IMR-90 (cell line): Measurements from ENCODE around the gene AQP7. TPM values are rescaled to one million over a fixed set of nuclear protein-coding genes. Genes with fewer than 3 reads are reported as not detected.

Experiments
- ATAC-seq: fragments of 200-7000 bp; cut with Tn5 transposase; 2 replicates; pipeline ENCODE4 v1.9.1; 2020; ENCODE audit warnings: low read depth, mild to moderate bottlenecking, moderate library complexity
- BruUV-seq: library from RNA; stranded (reverse); fragments of 400-500 nt; replicated peaks from 2 replicates; lab custom pipeline; 2021; lab: Mats Ljungman, UMichigan
- CTCF ChIA-PET: fragments of 300-600 bp; formaldehyde crosslinking; extraction: SDS; loops from one replicate; lab custom pipeline; 2021; ENCODE audit warnings: antibody characterized with exemption; lab: Yijun Ruan, JAX
- POLR2A ChIA-PET: fragments of 300-600 bp; sonication (Branson Sonifier 250); formaldehyde crosslinking; loops from one replicate; lab custom pipeline; 2022; ENCODE audit warnings: antibody characterized with exemption; ENCODE audit not compliant: unreplicated experiment; lab: Charles Lee
- DNase-seq: peaks from one replicate; pipeline ENCODE4 v3.0.0; 2013
- H2AFZ ChIP-seq: replicated peaks from 2 replicates; pipeline ENCODE3; 2013; ENCODE audit warnings: low read length, mild to moderate bottlenecking; ENCODE audit not compliant: poor library complexity
- H2AK5ac ChIP-seq: 2 replicates; pipeline ENCODE4 v1.6.1; 2013; ENCODE audit warnings: low read depth, low read length, inconsistent platforms
- H2AK9ac ChIP-seq: replicated peaks from 2 replicates; pipeline ENCODE3; 2013; ENCODE audit warnings: mild to moderate bottlenecking, low read depth, low read length, moderate library complexity; ENCODE audit not compliant: poor library complexity
- H2BK120ac ChIP-seq: 2 replicates; pipeline ENCODE4 v1.6.1; 2013; ENCODE audit warnings: low read depth, low read length, inconsistent platforms
- H2BK15ac ChIP-seq: 3 replicates; pipeline ENCODE4 v1.6.1; 2013; ENCODE audit warnings: low read depth, low read length, inconsistent platforms
- H2BK20ac ChIP-seq: 2 replicates; pipeline ENCODE4 v1.6.1; 2013; ENCODE audit warnings: low read depth, mild to moderate bottlenecking, inconsistent platforms, low read length, moderate library complexity
- H2BK5ac ChIP-seq: 2 replicates; pipeline ENCODE4 v1.6.1; 2013; ENCODE audit warnings: mild to moderate bottlenecking, low read depth, low read length, inconsistent platforms; ENCODE audit not compliant: poor library complexity, severe bottlenecking
- H3K14ac ChIP-seq: replicated peaks from 2 replicates; pipeline ENCODE4 v1.6.1; 2013; ENCODE audit warnings: low read depth, low read length, inconsistent platforms
- H3K18ac ChIP-seq: 2 replicates; pipeline ENCODE4 v1.6.1; 2013; ENCODE audit warnings: low read depth, low read length, control low read depth
- H3K23ac ChIP-seq: 2 replicates; pipeline ENCODE4 v1.6.1; 2013; ENCODE audit warnings: low read depth, low read length, inconsistent platforms
- H3K27ac ChIP-seq: 2 replicates; pipeline ENCODE4 v1.5.1; 2013; ENCODE audit warnings: mild to moderate bottlenecking, control low read depth, low read length; ENCODE audit not compliant: insufficient read depth
- H3K27me3 ChIP-seq: 2 replicates; pipeline ENCODE4 v1.6.1; 2013; ENCODE audit warnings: low read length; ENCODE audit not compliant: control insufficient read depth, insufficient read depth
- H3K36me3 ChIP-seq: 2 replicates; pipeline ENCODE4 v1.6.1; 2013; ENCODE audit warnings: low read length, mixed read lengths; ENCODE audit not compliant: control insufficient read depth, insufficient read depth
- H3K4ac ChIP-seq: 2 replicates; pipeline ENCODE4 v1.6.1; 2013; ENCODE audit warnings: low read depth, low read length, inconsistent platforms
- H3K4me1 ChIP-seq: 2 replicates; pipeline ENCODE4 v1.6.1; 2013; ENCODE audit warnings: low read length, mixed read lengths; ENCODE audit not compliant: control insufficient read depth, insufficient read depth
- H3K4me2 ChIP-seq: 2 replicates; pipeline ENCODE4 v1.6.1; 2013; ENCODE audit warnings: low read depth, mild to moderate bottlenecking, control low read depth, low read length, moderate library complexity
- H3K4me3 ChIP-seq: 2 replicates; pipeline ENCODE4 v1.5.1; 2013; ENCODE audit warnings: low read depth, mild to moderate bottlenecking, control low read depth, low read length, moderate library complexity; ENCODE audit not compliant: insufficient read depth
- H3K56ac ChIP-seq: 2 replicates; pipeline ENCODE4 v1.6.1; 2013; ENCODE audit warnings: low read length, inconsistent platforms; ENCODE audit not compliant: insufficient read depth; ENCODE audit errors: extremely low read depth
- H3K79me1 ChIP-seq, 2 experiments: 2 replicates each; pipeline ENCODE4 v1.6.1; 2013; ENCODE audit warnings: low read length in 2 of 2, inconsistent platforms in 1 of 2, low read depth in 1 of 2
- H3K9ac ChIP-seq: 2 replicates; pipeline ENCODE4 v1.6.1; 2013; ENCODE audit warnings: low read depth, low read length, control low read depth
- H3K9me1 ChIP-seq: 2 replicates; pipeline ENCODE4 v1.6.1; 2013; ENCODE audit warnings: low read length, inconsistent platforms; ENCODE audit not compliant: insufficient read depth
- H3K9me3 ChIP-seq: 2 replicates; pipeline ENCODE4 v1.6.1; 2013; ENCODE audit warnings: low read length; ENCODE audit not compliant: control insufficient read depth, insufficient read depth
- H4K20me1 ChIP-seq: 2 replicates; pipeline ENCODE4 v1.6.1; 2013; ENCODE audit warnings: low read length, inconsistent platforms; ENCODE audit not compliant: insufficient read depth
- H4K5ac ChIP-seq: 2 replicates; pipeline ENCODE4 v1.6.1; 2013; ENCODE audit warnings: mild to moderate bottlenecking, low read depth, low read length, control low read depth
- H4K8ac ChIP-seq, 2 experiments: 2 replicates each; pipeline ENCODE4 v1.6.1; 2013; ENCODE audit warnings: low read depth in 2 of 2, low read length in 2 of 2, control low read depth in 1 of 2, inconsistent platforms in 1 of 2
- H4K91ac ChIP-seq: 2 replicates; pipeline ENCODE4 v1.6.1; 2013; ENCODE audit warnings: low read depth, low read length, inconsistent platforms; ENCODE audit not compliant: insufficient read depth
- BHLHE40 ChIP-seq: fragments of 150-350 bp; IDR thresholded peaks from 2 replicates; pipeline ENCODE4 v1.6.1; 2016; ENCODE audit warnings: mild to moderate bottlenecking, low read depth, low read length
- MAFK ChIP-seq: IDR thresholded peaks from 2 replicates; pipeline ENCODE4 v1.6.1; 2012; ENCODE audit warnings: low read depth, low read length, improper control_type of control experiment
- MAZ ChIP-seq: IDR thresholded peaks from 2 replicates; pipeline ENCODE4 v1.6.1; 2012; ENCODE audit warnings: low read depth, mild to moderate bottlenecking, low read length, improper control_type of control experiment, moderate library complexity, borderline replicate concordance
- NFE2L2 ChIP-seq: fragments of 150-350 bp; IDR thresholded peaks from 2 replicates; pipeline ENCODE4 v1.6.1; 2016; ENCODE audit warnings: low read depth, mild to moderate bottlenecking, low read length
- WGBS, 2 experiments: methylation state at CpG; one replicate each; pipeline versions ENCODE4 v1.1.5 to v1.1.7; 2013; ENCODE audit warnings: missing lambda C conversion rate in 2 of 2; ENCODE audit not compliant: insufficient read length in 1 of 2; ENCODE audit errors: extremely low coverage in 2 of 2; 5-methylcytosine and 5-hydroxymethylcytosine counted together
- dilution Hi-C: fragments of 300-500 bp; cut with HindIII; formaldehyde crosslinking; loops from one replicate; pipeline ENCODE4 v1.14.3; 2018; ENCODE audit warnings: low sequenced_read_pairs; ENCODE audit not compliant: unreplicated experiment
- in situ Hi-C: fragments of 300-500 bp; cut with MboI; formaldehyde crosslinking; loops from 3 replicates; pipeline ENCODE4 v1.14.3; 2019; ENCODE audit warnings: low sequenced_read_pairs, inconsistent platforms, mixed read lengths
- intact Hi-C: fragments of 100-400 bp; cut with micrococcal nuclease; formaldehyde crosslinking; loops from 2 replicates; pipeline ENCODE4 v1.10.0; 2022
- polyA plus RNA-seq, 3 experiments: library from polyadenylated mRNA; depleted of rRNA; stranded (reverse); fragments of >200 nt; gene quantifications; 2 replicates each; pipeline ENCODE4 v1.2.3, GENCODE V29; 2012; ENCODE audit warnings: low replicate concordance in 1 of 3
- total RNA-seq: library from RNA; depleted of rRNA; stranded (reverse); fragments of >200 nt; gene quantifications from 2 replicates; pipeline ENCODE4 v1.2.3, GENCODE V29; 2012
- TF ChIP-seq, protein P1 (sequence below): conservative IDR thresholded peaks from 2 replicates; pipeline ENCODE4 v1.5.1; 2012; ENCODE audit warnings: mild to moderate bottlenecking, low read depth, low read length, improper control_type of control experiment

Gene AQP7
- total and polyA plus RNA-seq, 2 of the 4 experiments (the other 2 are of a cell fraction): 0.07 TPM; not detected in 1

- H3K18ac ChIP-seq: no peak overlapping the region
- no peaks in the 10 kb centered on the region for H3K36me3 ChIP-seq
- TF ChIP-seq MAZ (no peak), MAFK (no peak), NFE2L2 (no peak), BHLHE40 (no peak)
- TF ChIP-seq, protein P1, sequence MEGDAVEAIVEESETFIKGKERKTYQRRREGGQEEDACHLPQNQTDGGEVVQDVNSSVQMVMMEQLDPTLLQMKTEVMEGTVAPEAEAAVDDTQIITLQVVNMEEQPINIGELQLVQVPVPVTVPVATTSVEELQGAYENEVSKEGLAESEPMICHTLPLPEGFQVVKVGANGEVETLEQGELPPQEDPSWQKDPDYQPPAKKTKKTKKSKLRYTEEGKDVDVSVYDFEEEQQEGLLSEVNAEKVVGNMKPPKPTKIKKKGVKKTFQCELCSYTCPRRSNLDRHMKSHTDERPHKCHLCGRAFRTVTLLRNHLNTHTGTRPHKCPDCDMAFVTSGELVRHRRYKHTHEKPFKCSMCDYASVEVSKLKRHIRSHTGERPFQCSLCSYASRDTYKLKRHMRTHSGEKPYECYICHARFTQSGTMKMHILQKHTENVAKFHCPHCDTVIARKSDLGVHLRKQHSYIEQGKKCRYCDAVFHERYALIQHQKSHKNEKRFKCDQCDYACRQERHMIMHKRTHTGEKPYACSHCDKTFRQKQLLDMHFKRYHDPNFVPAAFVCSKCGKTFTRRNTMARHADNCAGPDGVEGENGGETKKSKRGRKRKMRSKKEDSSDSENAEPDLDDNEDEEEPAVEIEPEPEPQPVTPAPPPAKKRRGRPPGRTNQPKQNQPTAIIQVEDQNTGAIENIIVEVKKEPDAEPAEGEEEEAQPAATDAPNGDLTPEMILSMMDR: no peak
- no peak overlapping the region for H2BK15ac ChIP-seq
- WGBS, 2 experiments: 76% methylated on average over 6 of the region's 7 CpGs; no CpG with 5 or more reads in 1 of the 2 experiments
- H3K4me3 ChIP-seq: no peak overlapping the region
- H2AFZ ChIP-seq: no peak overlapping the region
- no peaks in the 10 kb centered on the region for H3K27me3 ChIP-seq
- H4K20me1 ChIP-seq: no peaks in the 10 kb centered on the region
- 0 out of 2 replicates have a peak, but pooled peaks cover 1% of the 10 kb centered on the region for H3K4me1 ChIP-seq
- in situ Hi-C loops: no loop called here
- no peak overlapping the region for H2BK120ac ChIP-seq
- no peak overlapping the region for H4K8ac ChIP-seq
- no peak overlapping the region for H2BK20ac ChIP-seq
- intact Hi-C loops: no loop called here
- H3K9ac ChIP-seq: no peak overlapping the region
- H3K27ac ChIP-seq: no peak overlapping the region
- no TSS peak for BruUV-seq
- H3K4ac ChIP-seq: no peak overlapping the region
- 0 out of 2 replicates have a peak, but pooled peaks cover 2% of the 10 kb centered on the region for H3K9me1 ChIP-seq
- no peak overlapping the region for H3K23ac ChIP-seq
- no peak overlapping the region for H2AK5ac ChIP-seq
- H2AK9ac ChIP-seq: peak overlapping the region; percentile 48
- H4K91ac ChIP-seq: no peak overlapping the region
- ChIA-PET CTCF (interaction anchor here (0.6 kb wide), 1 partner anchor 13 kb away, joined by 3 read pairs; no protein-coding TSS in a partner anchor), POLR2A (no interaction called here)
- no peak overlapping the region for H2BK5ac ChIP-seq
- no peaks in the 10 kb centered on the region for H3K9me3 ChIP-seq
- no peak overlapping the region for H4K5ac ChIP-seq
- H3K56ac ChIP-seq: no peak overlapping the region
- H3K4me2 ChIP-seq: no peak overlapping the region
- no peak overlapping the region for H3K14ac ChIP-seq
- dilution Hi-C loops: no loop called here
- ATAC-seq (no peak), DNase-seq (no peak)
- H3K79me1 ChIP-seq: no peaks in the 10 kb centered on the region
Measured at GRCh38 chr9:33426843-33427293, 24.5 kb upstream of the AQP7 start.
